HG03558 (cell line): ENCODE results near the gene AKNAD1.

Experiments
- ATAC-seq: cut with Tn5 transposase; IDR thresholded peaks from one replicate; pipeline ENCODE4 v1.9.1; 2021; ENCODE audit warnings: moderate number of reproducible peaks; ENCODE audit not compliant: unreplicated experiment; ENCODE audit errors: extremely low read depth

Gene AKNAD1

GRCh38 chr1:108871050-108871724 is 14.3 kb upstream of the AKNAD1 start:
- no peak for ATAC-seq

- no peak for ATAC-seq
These were observed 8.5 kb upstream of the AKNAD1 start for GRCh38 chr1:108865316-108865910.

GRCh38 chr1:108863984-108864383 is 7.1 kb upstream of the AKNAD1 start:
- no peak for ATAC-seq

- no peak for ATAC-seq
These were observed 6.0 kb upstream of the AKNAD1 start for GRCh38 chr1:108862698-108863477.

GRCh38 chr1:108862017-108862610 is 5.2 kb upstream of the AKNAD1 start:
- ATAC-seq = no peak

GRCh38 chr1:108861566-108861965 is 4.7 kb upstream of the AKNAD1 start:
- ATAC-seq = no peak

- ATAC-seq = no peak
These were observed 3.5 kb upstream of the AKNAD1 start for GRCh38 chr1:108860190-108860907.

- no peak for ATAC-seq
These were observed 1.5 kb upstream of the AKNAD1 start for GRCh38 chr1:108858230-108858950.

GRCh38 chr1:108854221-108855019 is 2.5 kb downstream of the AKNAD1 start:
- no peak for ATAC-seq

GRCh38 chr1:108852221-108852975 is 4.5 kb downstream of the AKNAD1 start:
- no peak for ATAC-seq

- no peak for ATAC-seq
These were observed 5.3 kb downstream of the AKNAD1 start for GRCh38 chr1:108851567-108851966.

- ATAC-seq = no peak
These were observed 6.0 kb downstream of the AKNAD1 start for GRCh38 chr1:108850929-108851328.

GRCh38 chr1:108848806-108849205 is 8.1 kb downstream of the AKNAD1 start:
- no peak for ATAC-seq

GRCh38 chr1:108847494-108847893 is 9.4 kb downstream of the AKNAD1 start:
- ATAC-seq = no peak

- no peak for ATAC-seq
These were observed 10.9 kb downstream of the AKNAD1 start for GRCh38 chr1:108845991-108846390.

- no peak for ATAC-seq
These were observed 11.4 kb downstream of the AKNAD1 start for GRCh38 chr1:108845446-108845845.

- no peak for ATAC-seq
These were observed 13.3 kb downstream of the AKNAD1 start for GRCh38 chr1:108843390-108844137.
